Endothelial cell of umbilical vein (primary cell): ENCODE results near the gene FAM81A. TPM values are rescaled to one million over a fixed set of nuclear protein-coding genes. Genes with fewer than 3 reads are reported as not detected.

Source experiments
- BruUV-seq: library from RNA; stranded (reverse); fragments of 400-500 nt; replicated peaks from 2 replicates; lab custom pipeline; 2021; lab: Mats Ljungman, UMichigan
- CTCF ChIA-PET: fragments of 300-600, 350-600 bp; sonication (Branson Sonifier 250); formaldehyde crosslinking; loops from one replicate; lab custom pipeline; 2021; ENCODE audit warnings: antibody characterized with exemption, inconsistent platforms; lab: Charles Lee
- POLR2A ChIA-PET: fragments of 300-600, 350-600 bp; sonication (Branson Sonifier 250); formaldehyde crosslinking; loops from one replicate; lab custom pipeline; 2021; ENCODE audit warnings: antibody characterized with exemption, inconsistent platforms; lab: Charles Lee
- DNase-seq: peaks from one replicate; pipeline ENCODE4 v3.0.0-alpha.2; 2011; ENCODE audit warnings: low read depth, low spot score
- FAIRE-seq: peaks from 2 replicates; lab custom pipeline; 2011; peaks lifted over from hg19 to GRCh38; lab: Jason Lieb, UNC
- H2AFZ ChIP-seq: 2 replicates; pipeline ENCODE4 v1.6.0; 2012; ENCODE audit warnings: low read depth, low read length, control low read depth, inconsistent platforms
- H3K27ac ChIP-seq: 2 replicates; pipeline ENCODE4 v1.5.1; 2011; ENCODE audit warnings: low read depth, mild to moderate bottlenecking, control low read depth, low read length, moderate library complexity; ENCODE audit not compliant: insufficient read depth
- H3K27me3 ChIP-seq, 2 experiments: 2 replicates each; pipeline versions ENCODE4 v1.6.0 to v1.6.1; 2011; ENCODE audit warnings: low read length in 2 of 2, mixed read lengths in 1 of 2; ENCODE audit not compliant: control insufficient read depth in 2 of 2, insufficient read depth in 2 of 2
- H3K36me3 ChIP-seq, 2 experiments: 2 replicates in 1 of 2; 3 replicates in 1 of 2; pipeline ENCODE4 v1.5.1; 2011; ENCODE audit warnings: low read length in 2 of 2, mild to moderate bottlenecking in 1 of 2, moderate library complexity in 1 of 2; ENCODE audit not compliant: control insufficient read depth in 2 of 2, insufficient read depth in 2 of 2; ENCODE audit errors: extremely low read depth in 1 of 2
- H3K4me1 ChIP-seq: 3 replicates; pipeline ENCODE4 v1.5.1; 2011; ENCODE audit warnings: mild to moderate bottlenecking, low read length; ENCODE audit not compliant: control insufficient read depth, insufficient read depth; ENCODE audit errors: extremely low read depth
- H3K4me2 ChIP-seq: 2 replicates; pipeline ENCODE4 v1.6.1; 2011; ENCODE audit warnings: low read length, control low read depth, mixed read lengths; ENCODE audit not compliant: insufficient read depth
- H3K4me3 ChIP-seq, 3 experiments: fragments of 200-600 bp in 1 of 3; sonication (generic), shearing (Covaris generic) in 1 of 3; replicated peaks in 1 of 3; 2 replicates each; pipeline ENCODE4 v1.5.1; 2011 to 2016; ENCODE audit warnings: control low read depth in 3 of 3, low read length in 3 of 3, mild to moderate bottlenecking in 2 of 3, inconsistent platforms in 1 of 3, low read depth in 1 of 3, moderate library complexity in 1 of 3; ENCODE audit not compliant: insufficient read depth in 1 of 3
- H3K79me2 ChIP-seq: 2 replicates; pipeline ENCODE4 v1.6.0; 2012; ENCODE audit warnings: low read length, inconsistent platforms; ENCODE audit not compliant: control insufficient read depth, insufficient read depth
- H3K9ac ChIP-seq: replicated peaks from 2 replicates; pipeline ENCODE3; 2011; ENCODE audit warnings: low read length, control low read depth; ENCODE audit not compliant: insufficient read depth; ENCODE audit errors: extremely low read depth
- H3K9me1 ChIP-seq: replicated peaks from 3 replicates; pipeline ENCODE4 v1.6.0; 2011; ENCODE audit warnings: mild to moderate bottlenecking, low read length; ENCODE audit not compliant: control insufficient read depth, insufficient read depth; ENCODE audit errors: extremely low read depth
- H3K9me3 ChIP-seq: replicated peaks from 2 replicates; pipeline ENCODE4 v1.5.1; 2012; ENCODE audit warnings: low read length, inconsistent platforms; ENCODE audit not compliant: control insufficient read depth, insufficient read depth
- H4K20me1 ChIP-seq: replicated peaks from 2 replicates; pipeline ENCODE3; 2011; ENCODE audit warnings: mild to moderate bottlenecking, low read length; ENCODE audit not compliant: control insufficient read depth, insufficient read depth; ENCODE audit errors: extremely low read depth
- EZH2 ChIP-seq: IDR thresholded peaks from 2 replicates; pipeline ENCODE4 v1.6.1; 2012; ENCODE audit warnings: borderline replicate concordance, low read depth, mild to moderate bottlenecking, moderate library complexity, low read length, inconsistent platforms; ENCODE audit not compliant: severe bottlenecking
- GATA2 ChIP-seq: IDR thresholded peaks from 2 replicates; pipeline ENCODE4 v1.7.0; 2011; ENCODE audit warnings: low read depth, mild to moderate bottlenecking, moderate library complexity, mixed read lengths, low read length; ENCODE audit not compliant: insufficient read length, insufficient read depth
- JUN ChIP-seq: IDR thresholded peaks from 2 replicates; pipeline ENCODE4 v1.6.1; 2011; ENCODE audit warnings: borderline replicate concordance, low read depth; ENCODE audit not compliant: insufficient read length, insufficient read depth
- MYC ChIP-seq: IDR thresholded peaks from one replicate; pipeline ENCODE4 v1.6.1; 2011; ENCODE audit warnings: mild to moderate bottlenecking, low read depth, low read length
- POLR2A ChIP-seq: IDR thresholded peaks from 2 replicates; pipeline ENCODE4 v1.6.1; 2012; ENCODE audit warnings: low read depth, mild to moderate bottlenecking, control low read depth, low read length
- POLR2AphosphoS5 ChIP-seq: IDR thresholded peaks from 2 replicates; pipeline ENCODE4 v1.6.1; 2012; ENCODE audit warnings: low read depth, mild to moderate bottlenecking, control low read depth, low read length, moderate library complexity; ENCODE audit not compliant: insufficient read depth
- dilution Hi-C: fragments of 300-500 bp; cut with MboI; formaldehyde crosslinking; loops from one replicate; pipeline ENCODE4 v1.15.0; 2019; ENCODE audit warnings: low sequenced_read_pairs; ENCODE audit not compliant: extremely low pct_ligation_motif_present
- intact Hi-C: fragments of 100-400 bp; cut with micrococcal nuclease; formaldehyde crosslinking; loops from one replicate; pipeline ENCODE4 v1.10.0; 2022
- polyA plus RNA-seq, 4 experiments: library from polyadenylated mRNA; depleted of rRNA in 3 of 4; stranded (reverse) in 3 of 4; unstranded in 1 of 4; fragments of >200 nt; gene quantifications; 2 replicates each; pipeline versions ENCODE4 v1.2.1 to v1.2.3, GENCODE V29; 2011 to 2012; ENCODE audit warnings: missing spikeins in 1 of 4
- total RNA-seq: library from RNA; stranded (reverse); gene quantifications from 2 replicates; pipeline ENCODE4 v1.2.3, GENCODE V29; 2021
- TF ChIP-seq, protein P1 (sequence below): IDR thresholded peaks from 2 replicates; pipeline ENCODE4 v1.6.1; 2011; ENCODE audit not compliant: insufficient read depth, insufficient read length

FAM81A gene
- total and polyA plus RNA-seq, 2 donors (not counting 3 experiments of a cell fraction or from before 2014, with no cell fraction given) = 0.28 to 1.2 TPM

GRCh38 chr15:59545573-59545972 lies 107.6 kb downstream of the FAM81A start:
- no peak overlapping the region for H2AFZ ChIP-seq
- H3K79me2 ChIP-seq = no peaks in the 10 kb centered on the region
- DNase-seq = no peak
- FAIRE-seq = no peak
- no peaks in the 10 kb centered on the region for H4K20me1 ChIP-seq
- TF ChIP-seq POLR2AphosphoS5 = no peak
- no peak for TF ChIP-seq EZH2
- H3K27me3 ChIP-seq = peaks cover 2 to 7% of the 10 kb centered on the region in 2 experiments
- no peak overlapping the region for H3K27ac ChIP-seq
- ChIA-PET CTCF (interaction anchor here (0.9 kb wide), 1 partner anchor 13 kb away, joined by 3 read pairs; no protein-coding TSS in a partner anchor), POLR2A (no interaction called here)
- H3K4me2 ChIP-seq = no peak overlapping the region
- H3K4me3 ChIP-seq = no peak overlapping the region
- BruUV-seq = no TSS peak
- no peaks in the 10 kb centered on the region for H3K9me1 ChIP-seq
- intact Hi-C loops = no loop called here
- no peak overlapping the region for H3K9ac ChIP-seq
- H3K9me3 ChIP-seq = no peaks in the 10 kb centered on the region
- H3K36me3 ChIP-seq = no peaks in the 10 kb centered on the region
- dilution Hi-C loops = no loop called here
- no peaks in the 10 kb centered on the region for H3K4me1 ChIP-seq

DNA sequence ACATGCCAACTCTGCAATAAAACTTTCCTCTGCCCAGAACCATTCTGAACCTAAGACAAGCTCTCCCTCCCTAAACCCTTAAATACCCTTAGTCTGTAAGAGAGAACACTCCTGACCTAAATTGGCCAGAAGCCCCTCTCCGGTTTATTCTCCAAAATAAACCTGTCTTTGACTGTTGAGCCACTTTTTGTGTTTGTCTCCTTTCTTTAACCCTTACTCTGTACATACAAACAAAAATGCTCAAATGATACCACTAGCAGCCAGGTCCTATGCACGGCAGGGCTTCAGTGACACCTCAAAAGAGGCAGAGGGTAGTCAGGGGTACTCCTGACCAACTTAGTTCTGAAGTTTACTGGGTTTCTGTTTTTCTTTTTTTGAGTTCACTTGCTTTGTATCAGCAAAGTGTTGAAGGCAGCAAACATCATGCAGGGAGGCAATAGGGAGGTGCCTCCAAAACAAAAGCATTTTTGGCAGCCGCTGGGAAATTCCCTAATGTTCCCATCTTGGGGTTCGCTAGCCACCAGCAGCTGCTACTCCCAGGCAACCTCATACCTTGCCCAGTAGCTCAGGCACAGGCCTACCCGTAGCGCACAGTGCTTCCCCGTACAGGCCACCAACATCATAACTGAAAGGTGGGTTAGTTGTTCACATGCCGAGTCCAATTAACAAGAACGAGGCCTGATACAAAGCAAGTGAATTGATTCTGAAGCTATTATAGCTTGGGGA lies 110.7 kb downstream of the FAM81A start:
- no peaks in the 10 kb centered on the region for H4K20me1 ChIP-seq
- FAIRE-seq = no peak
- H3K9me1 ChIP-seq = no peaks in the 10 kb centered on the region
- no peaks in the 10 kb centered on the region for H3K9me3 ChIP-seq
- H3K4me1 ChIP-seq = no peaks in the 10 kb centered on the region
- no peak overlapping the region for H3K4me2 ChIP-seq
- no peak for DNase-seq
- no peak overlapping the region for H3K4me3 ChIP-seq
- no peak overlapping the region for H3K9ac ChIP-seq
- no peak overlapping the region for H3K27ac ChIP-seq
- H2AFZ ChIP-seq = no peak overlapping the region
- dilution Hi-C loops (no loop called here), intact Hi-C loops (no loop called here)
- CTCF ChIA-PET = interaction anchor here (2.1 to 2.7 kb wide), 2 partner anchors 12 to 16 kb away, joined by 4 to 12 read pairs; no protein-coding TSS in a partner anchor
- H3K27me3 ChIP-seq = peaks cover 2 to 4% of the 10 kb centered on the region in 2 experiments
- TF ChIP-seq GATA2 (no peak), JUN (no peak), POLR2AphosphoS5 (no peak), MYC (no peak), POLR2A (no peak), EZH2 (no peak)
- TF ChIP-seq, protein P1, sequence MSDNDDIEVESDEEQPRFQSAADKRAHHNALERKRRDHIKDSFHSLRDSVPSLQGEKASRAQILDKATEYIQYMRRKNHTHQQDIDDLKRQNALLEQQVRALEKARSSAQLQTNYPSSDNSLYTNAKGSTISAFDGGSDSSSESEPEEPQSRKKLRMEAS = no peak
- no TSS peak for BruUV-seq
- H3K79me2 ChIP-seq = no peaks in the 10 kb centered on the region
- POLR2A ChIA-PET = no interaction called here
- H3K36me3 ChIP-seq = no peaks in the 10 kb centered on the region
